ENCODE results near the gene CENPU.

CENPU gene

GRCh38 chr4:184702114-184702513 lies 31.8 kb downstream of the CENPU start:
- TF ChIP-seq CTCF (conservative IDR thresholded peaks at IDR 0.05; ENCODE audit: low read depth), result no peak
- H3K27ac ChIP-seq, result no peak overlapping the region
- ChIA-PET CTCF (interaction anchor here (0.6 to 0.8 kb wide), 2 partner anchors 11 to 18 kb away, joined by 4 read pairs; no protein-coding TSS in a partner anchor), POLR2A (ENCODE audit: low non-redundant PET) (no interaction called here)
- DNase-seq (ENCODE audit: low spot score), result no peak

GRCh38 chr4:184699941-184700340 lies 34.0 kb downstream of the CENPU start:
- CTCF ChIA-PET, result no interaction called here
- DNase-seq (ENCODE audit: low spot score), result no peak
- POLR2A ChIA-PET (ENCODE audit: low non-redundant PET), result no interaction called here

GRCh38 chr4:184697956-184698355 lies 35.9 kb downstream of the CENPU start:
- POLR2A ChIA-PET (ENCODE audit: low non-redundant PET), result no interaction called here
- TF ChIP-seq CTCF (conservative IDR thresholded peaks at IDR 0.05; ENCODE audit: low read depth), result no peak
- H3K27ac ChIP-seq, result no peak overlapping the region
- CTCF ChIA-PET, result no interaction called here
- no peak for DNase-seq (ENCODE audit: low spot score)

More at GRCh38 chr4:184699941-184700340, 34.0 kb downstream of the CENPU start:
- TF ChIP-seq CTCF (conservative IDR thresholded peaks at IDR 0.05; ENCODE audit: low read depth), result no peak
- H3K27ac ChIP-seq, result no peak overlapping the region

GRCh38 chr4:184695178-184695896 lies 38.6 kb downstream of the CENPU start:
- peak; percentile 62 for DNase-seq (ENCODE audit: low spot score)
- no peak for TF ChIP-seq CTCF (conservative IDR thresholded peaks at IDR 0.05; ENCODE audit: low read depth)
- POLR2A ChIA-PET (ENCODE audit: low non-redundant PET), result no interaction called here
- H3K27ac ChIP-seq, result no peak overlapping the region
- CTCF ChIA-PET, result no interaction called here

GRCh38 chr4:184694412-184694956 lies 39.4 kb downstream of the CENPU start:
- ChIA-PET POLR2A (ENCODE audit: low non-redundant PET) (no interaction called here), CTCF (no interaction called here)
- no peak for TF ChIP-seq CTCF (conservative IDR thresholded peaks at IDR 0.05; ENCODE audit: low read depth)
- H3K27ac ChIP-seq, result no peak overlapping the region
- no peak for DNase-seq (ENCODE audit: low spot score)

- H3K27ac ChIP-seq, result no peak overlapping the region
- POLR2A ChIA-PET (ENCODE audit: low non-redundant PET), result no interaction called here
- no peak for DNase-seq (ENCODE audit: low spot score)
- no peak for TF ChIP-seq CTCF (conservative IDR thresholded peaks at IDR 0.05; ENCODE audit: low read depth)
- CTCF ChIA-PET, result no interaction called here
These were observed 40.8 kb downstream of the CENPU start for GRCh38 chr4:184693056-184693455.

Data from RWPE1 (cell line).